H9 (cell line): ENCODE results near the gene LEF1. TPM values are rescaled to one million over a fixed set of nuclear protein-coding genes. Genes with fewer than 3 reads are reported as not detected.

Experiments used
- DNase-seq: peaks from one replicate; pipeline ENCODE4 v3.0.0-alpha.2; 2017
- H2AFZ ChIP-seq: one replicate; pipeline ENCODE4 v1.6.1; 2013; ENCODE audit warnings: mild to moderate bottlenecking, low read length, control low read depth, moderate library complexity
- H2AK5ac ChIP-seq: 2 replicates; pipeline ENCODE4 v1.6.1; 2013; ENCODE audit warnings: low read length, control low read depth, mixed read lengths; ENCODE audit not compliant: insufficient read length
- H2BK120ac ChIP-seq: one replicate; pipeline ENCODE4 v1.6.1; 2013; ENCODE audit warnings: low read depth, mild to moderate bottlenecking, low read length, control low read depth, inconsistent platforms; ENCODE audit not compliant: poor library complexity, severe bottlenecking
- H2BK12ac ChIP-seq: 2 replicates; pipeline ENCODE4 v1.6.1; 2013; ENCODE audit warnings: low read length, control low read depth, mixed read lengths, low read depth; ENCODE audit not compliant: insufficient read length
- H2BK15ac ChIP-seq: 2 replicates; pipeline ENCODE4 v1.6.1; 2013; ENCODE audit warnings: low read depth, low read length, control low read depth
- H2BK20ac ChIP-seq: one replicate; pipeline ENCODE4 v1.6.1; 2013; ENCODE audit warnings: low read depth, mild to moderate bottlenecking, low read length, control low read depth, inconsistent platforms; ENCODE audit not compliant: poor library complexity, severe bottlenecking
- H2BK5ac ChIP-seq: 2 replicates; pipeline ENCODE4 v1.6.1; 2013; ENCODE audit warnings: low read length, control low read depth, mixed read lengths; ENCODE audit not compliant: insufficient read length
- H3K14ac ChIP-seq: 2 replicates; pipeline ENCODE4 v1.6.1; 2013; ENCODE audit warnings: low read length, control low read depth; ENCODE audit not compliant: insufficient read depth
- H3K18ac ChIP-seq: 2 replicates; pipeline ENCODE4 v1.6.1; 2013; ENCODE audit warnings: low read depth, mild to moderate bottlenecking, mixed read lengths, low read length, control low read depth; ENCODE audit not compliant: insufficient read length
- H3K23ac ChIP-seq: 2 replicates; pipeline ENCODE4 v1.6.1; 2013; ENCODE audit warnings: low read length, control low read depth, mixed read lengths, low read depth; ENCODE audit not compliant: insufficient read length
- H3K23me2 ChIP-seq: 2 replicates; pipeline ENCODE4 v1.6.1; 2013; ENCODE audit warnings: low read depth, mild to moderate bottlenecking, mixed read lengths, low read length, control low read depth; ENCODE audit not compliant: insufficient read length, poor library complexity, severe bottlenecking
- H3K27ac ChIP-seq: 2 replicates; pipeline ENCODE4 v1.5.1; 2013; ENCODE audit warnings: low read length, control low read depth, mixed read lengths, low read depth; ENCODE audit not compliant: insufficient read length
- H3K27me3 ChIP-seq: 2 replicates; pipeline ENCODE4 v1.6.1; 2013; ENCODE audit warnings: low read length, control low read depth, inconsistent platforms; ENCODE audit not compliant: insufficient read depth
- H3K4ac ChIP-seq: 2 replicates; pipeline ENCODE4 v1.6.1; 2013; ENCODE audit warnings: low read depth, mild to moderate bottlenecking, control low read depth, inconsistent platforms, low read length, moderate library complexity
- H3K4me1 ChIP-seq: 2 replicates; pipeline ENCODE4 v1.6.1; 2013; ENCODE audit warnings: low read length, control low read depth, inconsistent platforms; ENCODE audit not compliant: insufficient read depth
- H3K4me2 ChIP-seq: 2 replicates; pipeline ENCODE4 v1.6.1; 2013; ENCODE audit warnings: low read length, control low read depth, mixed read lengths; ENCODE audit not compliant: insufficient read length, insufficient read depth
- H3K56ac ChIP-seq: 2 replicates; pipeline ENCODE4 v1.6.1; 2013; ENCODE audit warnings: low read depth, mild to moderate bottlenecking, mixed read lengths, low read length, control low read depth; ENCODE audit not compliant: insufficient read length
- H3K79me1 ChIP-seq: 2 replicates; pipeline ENCODE4 v1.6.1; 2013; ENCODE audit warnings: low read depth, mild to moderate bottlenecking, moderate library complexity, low read length, control low read depth, inconsistent platforms; ENCODE audit not compliant: insufficient read depth, poor library complexity, severe bottlenecking
- H3K79me2 ChIP-seq: 2 replicates; pipeline ENCODE4 v1.6.1; 2013; ENCODE audit warnings: low read length, control low read depth, inconsistent platforms; ENCODE audit not compliant: insufficient read depth
- H3K9ac ChIP-seq: 2 replicates; pipeline ENCODE4 v1.6.1; 2013; ENCODE audit warnings: low read length, control low read depth, mixed read lengths; ENCODE audit not compliant: insufficient read length; ENCODE audit errors: extremely low read depth
- H3K9me3 ChIP-seq: one replicate; pipeline ENCODE4 v1.6.1; 2013; ENCODE audit warnings: low read depth, low read length, inconsistent platforms; ENCODE audit not compliant: control insufficient read depth
- H3T11ph ChIP-seq: one replicate; pipeline ENCODE4 v1.6.1; 2013; ENCODE audit warnings: mild to moderate bottlenecking, low read length, control low read depth, inconsistent platforms
- H4K20me1 ChIP-seq: one replicate; pipeline ENCODE4 v1.6.1; 2013; ENCODE audit not compliant: control insufficient read depth, insufficient read length, insufficient read depth
- H4K5ac ChIP-seq: 2 replicates; pipeline ENCODE4 v1.6.1; 2013; ENCODE audit warnings: low read depth, mild to moderate bottlenecking, mixed read lengths, low read length, control low read depth; ENCODE audit not compliant: insufficient read length
- H4K8ac ChIP-seq: replicated peaks from 2 replicates; pipeline ENCODE4 v1.6.1; 2013; ENCODE audit warnings: low read length, control low read depth, mixed read lengths, low read depth; ENCODE audit not compliant: insufficient read length
- H4K91ac ChIP-seq: 2 replicates; pipeline ENCODE4 v1.6.1; 2013; ENCODE audit warnings: low read depth, mild to moderate bottlenecking, moderate library complexity, mixed read lengths, low read length, control low read depth; ENCODE audit not compliant: insufficient read length
- H3K27ac Mint-ChIP-seq, 3 experiments: 2 replicates in 2 of 3; 3 replicates in 1 of 3; pipeline ENCODE4 v1.8.0; 2020 to 2021; ENCODE audit warnings: mixed read lengths in 3 of 3, mild to moderate bottlenecking in 1 of 3, moderate library complexity in 1 of 3
- H3K27me3 Mint-ChIP-seq: 2 replicates; pipeline ENCODE4 v1.8.0; 2021; ENCODE audit warnings: low read depth, mild to moderate bottlenecking, moderate library complexity, mixed read lengths
- H3K36me3 Mint-ChIP-seq, 3 experiments: 2 replicates in 2 of 3; 3 replicates in 1 of 3; pipeline ENCODE4 v1.8.0; 2020 to 2021; ENCODE audit warnings: low read depth in 3 of 3, mixed read lengths in 3 of 3; ENCODE audit not compliant: insufficient read depth in 1 of 3
- H3K4me1 Mint-ChIP-seq, 2 experiments: 2 replicates each; pipeline ENCODE4 v1.8.0; 2020; ENCODE audit warnings: mixed read lengths in 2 of 2
- H3K4me3 Mint-ChIP-seq, 2 experiments: 2 replicates in 1 of 2; 3 replicates in 1 of 2; pipeline ENCODE4 v1.8.0; 2020 to 2021; ENCODE audit warnings: mild to moderate bottlenecking in 2 of 2, mixed read lengths in 2 of 2, moderate library complexity in 1 of 2
- H3K9me3 Mint-ChIP-seq, 2 experiments: 2 replicates in 1 of 2; 3 replicates in 1 of 2; pipeline ENCODE4 v1.8.0; 2020; ENCODE audit warnings: mild to moderate bottlenecking in 2 of 2, mixed read lengths in 2 of 2, moderate library complexity in 1 of 2
- CTCF ChIP-seq: fragments of 200-600 bp; sonication (generic); conservative IDR thresholded peaks from 3 replicates; pipeline ENCODE4 v1.8.0; 2021; ENCODE audit warnings: antibody characterized with exemption, mild to moderate bottlenecking
- WGBS: extraction: QIAGEN DNeasy Blood & Tissue Kit; methylation state at CpG from one replicate; pipeline ENCODE4 v1.1.7; 2013; ENCODE audit warnings: missing lambda C conversion rate, low lambda C conversion rate, mixed read lengths; ENCODE audit not compliant: insufficient read length; ENCODE audit errors: extremely low coverage; 5-methylcytosine and 5-hydroxymethylcytosine counted together
- total RNA-seq: library from RNA; stranded (reverse); gene quantifications from 2 replicates; pipeline ENCODE4 v1.2.1, GENCODE V29; 2021

The LEF1 gene
- total RNA-seq, 1 experiment from 2014 or later = 2.5 TPM

- Histone ChIP-seq H2BK12ac (no peak overlapping the region), H3K4ac (no peak overlapping the region), H3K23ac (no peak overlapping the region), H3K9ac (no peak overlapping the region), H2BK120ac (no peak overlapping the region), H3K56ac (no peak overlapping the region), H3T11ph (no peak overlapping the region), H3K18ac (no peak overlapping the region), H2AFZ (no peak overlapping the region), H3K79me2 (no peaks in the 10 kb centered on the region), H2BK15ac (no peak overlapping the region), H3K23me2 (no peaks in the 10 kb centered on the region), H2BK20ac (no peak overlapping the region), H4K20me1 (no peaks in the 10 kb centered on the region), H2AK5ac (no peak overlapping the region), H3K79me1 (no peaks in the 10 kb centered on the region), H3K14ac (no peak overlapping the region), H3K27ac (no peak overlapping the region), H3K9me3 (no peaks in the 10 kb centered on the region), H4K5ac (no peak overlapping the region), H4K8ac (no peak overlapping the region), H3K4me2 (no peak overlapping the region), H2BK5ac (no peak overlapping the region), H4K91ac (no peak overlapping the region), H3K4me1 (peaks cover 1% of the 10 kb centered on the region; the same call in 1 of the 2 replicates), H3K27me3 (no peaks in the 10 kb centered on the region)
- no peak for TF ChIP-seq CTCF
- no peak overlapping the region for H3K27ac Mint-ChIP-seq
- no peaks in the 10 kb centered on the region; the same call in 1 of the 2 replicates for H3K27me3 Mint-ChIP-seq
- H3K36me3 Mint-ChIP-seq = no peaks in the 10 kb centered on the region
- H3K4me1 Mint-ChIP-seq = peaks cover 12 to 24% of the 10 kb centered on the region in 2 experiments
- DNase-seq = no peak
- H3K4me3 Mint-ChIP-seq = no peak overlapping the region
- no peaks in the 10 kb centered on the region for H3K9me3 Mint-ChIP-seq
- no CpG with 5 or more reads among the region's 2 CpGs for WGBS
Observed at GRCh38 chr4:108119199-108119800, 49.4 kb downstream of the LEF1 start.
